ENCODE data around the gene ZNF200. TPM values are rescaled to one million over a fixed set of nuclear protein-coding genes. Genes with fewer than 3 reads are reported as not detected.
A peak's percentile ranks its signal among the peaks of the same experiment; 100 is the strongest.

ZNF200 gene
- total and polyA plus RNA-seq, 2 of the 13 experiments (the other 11 are each of a cell fraction or from before 2014, with no cell fraction given): 3.5 to 16.5 TPM

- peak; percentile 46; the same call in 1 of the 2 replicates for TF ChIP-seq ZNF205 (CRISPR knock-in tag; IDR thresholded peaks at IDR 0.05)
- 0 out of 2 replicates have a peak, but pooled peaks have one; percentile 31 for TF ChIP-seq AKNA (CRISPR knock-in tag; IDR thresholded peaks at IDR 0.05; ENCODE audit: borderline replicate concordance)
- no peak for TF ChIP-seq EP300 (IDR thresholded peaks at IDR 0.05; ENCODE audit: low read depth in 2 of 2, low read length in 2 of 2)
- no peak for TF ChIP-seq EP300 (CRISPR knock-in tag; IDR thresholded peaks at IDR 0.05; ENCODE audit: borderline replicate concordance)
- no peak for TF ChIP-seq ONECUT2 (CRISPR knock-in tag; IDR thresholded peaks at IDR 0.05)
- TF ChIP-seq, protein P1, sequence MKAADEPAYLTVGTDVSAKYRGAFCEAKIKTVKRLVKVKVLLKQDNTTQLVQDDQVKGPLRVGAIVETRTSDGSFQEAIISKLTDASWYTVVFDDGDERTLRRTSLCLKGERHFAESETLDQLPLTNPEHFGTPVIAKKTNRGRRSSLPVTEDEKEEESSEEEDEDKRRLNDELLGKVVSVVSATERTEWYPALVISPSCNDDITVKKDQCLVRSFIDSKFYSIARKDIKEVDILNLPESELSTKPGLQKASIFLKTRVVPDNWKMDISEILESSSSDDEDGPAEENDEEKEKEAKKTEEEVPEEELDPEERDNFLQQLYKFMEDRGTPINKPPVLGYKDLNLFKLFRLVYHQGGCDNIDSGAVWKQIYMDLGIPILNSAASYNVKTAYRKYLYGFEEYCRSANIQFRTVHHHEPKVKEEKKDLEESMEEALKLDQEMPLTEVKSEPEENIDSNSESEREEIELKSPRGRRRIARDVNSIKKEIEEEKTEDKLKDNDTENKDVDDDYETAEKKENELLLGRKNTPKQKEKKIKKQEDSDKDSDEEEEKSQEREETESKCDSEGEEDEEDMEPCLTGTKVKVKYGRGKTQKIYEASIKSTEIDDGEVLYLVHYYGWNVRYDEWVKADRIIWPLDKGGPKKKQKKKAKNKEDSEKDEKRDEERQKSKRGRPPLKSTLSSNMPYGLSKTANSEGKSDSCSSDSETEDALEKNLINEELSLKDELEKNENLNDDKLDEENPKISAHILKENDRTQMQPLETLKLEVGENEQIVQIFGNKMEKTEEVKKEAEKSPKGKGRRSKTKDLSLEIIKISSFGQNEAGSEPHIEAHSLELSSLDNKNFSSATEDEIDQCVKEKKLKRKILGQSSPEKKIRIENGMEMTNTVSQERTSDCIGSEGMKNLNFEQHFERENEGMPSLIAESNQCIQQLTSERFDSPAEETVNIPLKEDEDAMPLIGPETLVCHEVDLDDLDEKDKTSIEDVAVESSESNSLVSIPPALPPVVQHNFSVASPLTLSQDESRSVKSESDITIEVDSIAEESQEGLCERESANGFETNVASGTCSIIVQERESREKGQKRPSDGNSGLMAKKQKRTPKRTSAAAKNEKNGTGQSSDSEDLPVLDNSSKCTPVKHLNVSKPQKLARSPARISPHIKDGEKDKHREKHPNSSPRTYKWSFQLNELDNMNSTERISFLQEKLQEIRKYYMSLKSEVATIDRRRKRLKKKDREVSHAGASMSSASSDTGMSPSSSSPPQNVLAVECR (CRISPR knock-in tag; IDR thresholded peaks at IDR 0.05; ENCODE audit: borderline replicate concordance): peak; percentile 15; the same call in 1 of the 2 replicates
- TF ChIP-seq AHR (CRISPR knock-in tag; IDR thresholded peaks at IDR 0.05): 0 out of 2 replicates have a peak, but pooled peaks have one; percentile 29
- peak; percentile 98 for TF ChIP-seq MAF1 (CRISPR knock-in tag; IDR thresholded peaks at IDR 0.05; ENCODE audit: borderline replicate concordance)
- TF ChIP-seq SNAPC4 (CRISPR knock-in tag; IDR thresholded peaks at IDR 0.05): no peak
- TF ChIP-seq, protein P2, sequence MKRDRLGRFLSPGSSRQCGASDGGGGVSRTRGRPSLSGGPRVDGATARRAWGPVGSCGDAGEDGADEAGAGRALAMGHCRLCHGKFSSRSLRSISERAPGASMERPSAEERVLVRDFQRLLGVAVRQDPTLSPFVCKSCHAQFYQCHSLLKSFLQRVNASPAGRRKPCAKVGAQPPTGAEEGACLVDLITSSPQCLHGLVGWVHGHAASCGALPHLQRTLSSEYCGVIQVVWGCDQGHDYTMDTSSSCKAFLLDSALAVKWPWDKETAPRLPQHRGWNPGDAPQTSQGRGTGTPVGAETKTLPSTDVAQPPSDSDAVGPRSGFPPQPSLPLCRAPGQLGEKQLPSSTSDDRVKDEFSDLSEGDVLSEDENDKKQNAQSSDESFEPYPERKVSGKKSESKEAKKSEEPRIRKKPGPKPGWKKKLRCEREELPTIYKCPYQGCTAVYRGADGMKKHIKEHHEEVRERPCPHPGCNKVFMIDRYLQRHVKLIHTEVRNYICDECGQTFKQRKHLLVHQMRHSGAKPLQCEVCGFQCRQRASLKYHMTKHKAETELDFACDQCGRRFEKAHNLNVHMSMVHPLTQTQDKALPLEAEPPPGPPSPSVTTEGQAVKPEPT (CRISPR knock-in tag; IDR thresholded peaks at IDR 0.05; ENCODE audit: low read depth): no peak
Observed at GRCh38 chr16:3175157-3176093, 59.5 kb downstream of the ZNF200 start (continued).

Data from HepG2 (cell line).